Measurements from ENCODE around the gene NCK2.

DNA sequence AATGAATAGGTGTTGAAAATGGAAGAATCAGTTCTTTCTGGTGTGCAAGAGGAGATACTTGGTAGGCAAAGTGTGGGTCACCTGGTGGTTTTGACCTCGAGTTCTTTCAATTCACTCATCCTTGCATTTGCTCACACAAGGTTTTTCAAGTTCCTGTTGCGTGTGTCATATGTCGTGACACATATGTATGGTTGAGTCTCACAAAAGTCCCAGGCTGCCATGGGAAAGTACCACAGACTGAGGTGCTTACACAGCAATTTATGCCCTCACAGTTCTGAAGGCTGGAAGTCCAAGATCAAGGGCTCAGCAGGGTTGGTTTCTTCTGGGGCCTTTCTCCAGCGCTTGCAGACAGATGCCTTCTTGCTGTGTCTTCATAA, 64.4 kb downstream of the NCK2 start:
- no peak for TF ChIP-seq POLR2A (IDR thresholded peaks at IDR 0.05)
- TF ChIP-seq, protein P1, sequence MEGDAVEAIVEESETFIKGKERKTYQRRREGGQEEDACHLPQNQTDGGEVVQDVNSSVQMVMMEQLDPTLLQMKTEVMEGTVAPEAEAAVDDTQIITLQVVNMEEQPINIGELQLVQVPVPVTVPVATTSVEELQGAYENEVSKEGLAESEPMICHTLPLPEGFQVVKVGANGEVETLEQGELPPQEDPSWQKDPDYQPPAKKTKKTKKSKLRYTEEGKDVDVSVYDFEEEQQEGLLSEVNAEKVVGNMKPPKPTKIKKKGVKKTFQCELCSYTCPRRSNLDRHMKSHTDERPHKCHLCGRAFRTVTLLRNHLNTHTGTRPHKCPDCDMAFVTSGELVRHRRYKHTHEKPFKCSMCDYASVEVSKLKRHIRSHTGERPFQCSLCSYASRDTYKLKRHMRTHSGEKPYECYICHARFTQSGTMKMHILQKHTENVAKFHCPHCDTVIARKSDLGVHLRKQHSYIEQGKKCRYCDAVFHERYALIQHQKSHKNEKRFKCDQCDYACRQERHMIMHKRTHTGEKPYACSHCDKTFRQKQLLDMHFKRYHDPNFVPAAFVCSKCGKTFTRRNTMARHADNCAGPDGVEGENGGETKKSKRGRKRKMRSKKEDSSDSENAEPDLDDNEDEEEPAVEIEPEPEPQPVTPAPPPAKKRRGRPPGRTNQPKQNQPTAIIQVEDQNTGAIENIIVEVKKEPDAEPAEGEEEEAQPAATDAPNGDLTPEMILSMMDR (IDR thresholded peaks at IDR 0.05) = no peak

All from thyroid gland (tissue), 4 donors.